Activated T-helper 1 cell treated with anti-CD3 and anti-CD28 coated beads, Interleukin-2, amount 50 U/mL, for 16 hours (primary cell): ENCODE measurements around the gene CAP2.
"Not testable (repeated sequence)": the region's sequence is repeated elsewhere in the genome, so short reads cannot be mapped to it uniquely, and the experiment has no call there.

Source experiments
- DNase-seq, 2 donors: peaks; one replicate each; pipeline ENCODE4 v3.0.0-alpha.2; 2020; ENCODE audit warnings: low read depth in 1 of 2, low spot score in 1 of 2

The CAP2 gene

DNA sequence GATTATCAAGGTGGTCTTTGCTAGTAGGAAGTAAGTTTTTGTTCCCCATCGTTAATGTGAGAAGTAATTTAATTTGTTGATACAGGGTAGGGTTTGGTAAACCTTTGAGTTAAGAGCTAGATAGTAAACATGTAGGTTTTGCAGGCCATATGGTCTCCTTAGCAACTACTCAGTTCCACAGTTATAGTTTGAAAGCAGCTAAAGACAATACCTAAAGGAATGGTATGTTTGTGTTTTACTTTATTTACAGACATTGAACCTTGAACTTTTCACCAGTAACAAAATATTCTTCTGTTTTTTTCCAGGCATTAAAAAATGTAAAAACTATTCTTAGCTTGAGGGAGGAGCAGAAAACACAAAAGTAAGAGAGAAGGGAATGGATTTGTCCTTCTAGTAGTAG, 1.7 kb downstream of the CAP2 start:
- DNase-seq: no peak

DNA sequence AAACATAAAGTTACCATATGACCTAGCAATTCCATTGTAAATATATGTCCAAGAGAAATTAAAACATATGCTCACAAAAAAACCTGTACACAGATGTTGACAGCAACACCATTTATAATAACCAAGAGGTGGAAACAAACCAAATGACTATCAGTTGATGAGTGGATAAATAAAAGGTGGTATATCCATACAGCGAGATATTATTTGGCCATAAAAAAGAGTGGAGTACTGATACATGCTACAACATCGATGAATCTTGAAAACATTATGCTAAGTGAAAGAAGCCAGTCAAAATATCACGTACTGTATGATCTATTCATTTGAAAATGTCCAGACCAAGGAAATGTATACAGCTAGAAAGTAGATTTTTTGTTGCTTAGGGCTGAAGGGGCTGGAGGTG, 2.9 kb downstream of the CAP2 start:
- no peak for DNase-seq

DNA sequence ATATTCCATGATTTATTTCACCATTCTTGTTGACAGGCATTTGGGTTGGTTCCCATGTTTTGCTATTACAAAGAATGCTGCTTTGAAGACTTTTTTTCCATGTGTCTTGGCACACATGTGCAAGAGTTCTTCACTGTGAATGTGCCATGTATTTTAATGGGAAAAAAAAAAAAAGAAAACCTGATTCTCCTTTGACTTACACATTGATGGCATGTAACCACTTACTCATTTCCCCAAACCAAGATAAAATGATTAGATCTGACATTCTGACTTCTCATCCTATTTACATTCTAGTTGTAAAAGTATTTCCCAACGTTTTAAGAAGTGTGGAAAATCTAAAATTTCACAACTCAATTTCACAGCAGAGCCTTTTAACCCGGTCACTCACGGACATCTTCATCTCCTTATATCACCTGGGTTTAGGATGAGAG, 4.4 kb downstream of the CAP2 start:
- no peak for DNase-seq

DNA sequence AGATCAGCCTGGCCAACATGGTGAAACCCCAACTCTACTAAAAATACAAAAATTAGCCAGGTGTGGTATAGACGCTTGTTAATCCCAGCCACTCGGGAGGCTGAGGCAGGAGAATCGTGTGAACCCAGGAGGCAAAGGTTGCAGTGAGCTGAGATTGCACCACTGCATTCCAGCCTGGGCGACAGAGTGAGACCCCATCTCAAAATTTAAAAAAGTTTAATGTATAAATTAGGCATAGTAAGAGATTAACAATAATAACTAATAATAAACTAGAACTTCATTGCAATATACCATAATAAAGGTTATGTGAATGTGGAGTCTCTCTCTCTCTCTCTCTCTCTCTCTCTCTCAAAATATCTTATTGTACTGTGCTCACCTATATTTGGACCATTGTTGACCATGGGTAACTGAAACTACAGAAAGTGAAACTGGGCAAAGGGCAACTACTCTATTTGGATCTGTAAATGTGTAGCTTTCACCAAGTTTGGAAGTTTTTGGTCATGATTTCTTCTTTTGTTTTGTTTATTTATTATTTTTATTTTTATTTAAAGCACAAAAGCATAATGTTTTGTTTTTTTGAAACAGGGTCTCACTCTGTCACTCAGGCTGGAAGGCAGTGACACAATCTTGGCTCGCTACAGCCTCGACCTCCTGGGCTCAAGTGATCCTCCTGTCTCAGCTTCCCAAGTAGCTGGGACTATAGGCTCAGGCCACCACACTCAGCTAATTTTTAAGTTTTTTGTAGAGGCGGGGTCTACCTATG, 12.0 kb downstream of the CAP2 start:
- not testable (repeated sequence) for DNase-seq

DNA sequence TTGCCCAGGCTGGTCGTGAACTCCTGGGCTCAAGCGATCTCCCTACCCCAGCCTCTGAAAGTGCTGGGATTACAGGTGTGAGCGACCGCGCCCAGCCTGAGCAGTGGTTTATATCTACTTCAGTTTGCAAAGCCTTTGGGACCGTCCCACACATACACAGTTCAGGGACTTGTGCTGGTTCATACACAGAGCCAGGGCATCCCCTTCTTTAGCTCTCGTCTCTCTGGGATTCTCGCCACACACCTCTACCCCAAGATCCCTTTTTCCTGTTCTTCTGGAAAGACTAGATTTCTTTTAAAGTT, 12.5 kb downstream of the CAP2 start:
- DNase-seq: no peak

DNA sequence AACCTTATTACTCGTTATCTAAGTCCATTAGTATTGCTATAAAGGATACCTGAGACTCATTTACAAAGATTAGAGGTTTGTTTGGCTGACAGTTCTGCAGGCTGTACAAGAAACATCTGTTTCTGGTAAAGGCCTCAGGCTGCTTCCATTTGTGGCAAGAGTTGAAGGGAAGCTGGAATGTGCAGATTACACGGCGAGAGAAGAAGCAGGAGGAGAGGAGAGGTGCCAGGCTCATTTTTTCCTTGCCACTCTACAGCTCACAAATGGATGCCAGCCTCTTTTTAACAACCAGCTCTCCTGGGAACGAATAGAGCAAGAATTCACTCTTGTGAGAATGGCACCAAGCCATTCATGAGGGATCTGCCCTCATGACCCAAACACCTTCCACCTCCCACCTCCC, 14.7 kb downstream of the CAP2 start:
- DNase-seq: no peak

DNA sequence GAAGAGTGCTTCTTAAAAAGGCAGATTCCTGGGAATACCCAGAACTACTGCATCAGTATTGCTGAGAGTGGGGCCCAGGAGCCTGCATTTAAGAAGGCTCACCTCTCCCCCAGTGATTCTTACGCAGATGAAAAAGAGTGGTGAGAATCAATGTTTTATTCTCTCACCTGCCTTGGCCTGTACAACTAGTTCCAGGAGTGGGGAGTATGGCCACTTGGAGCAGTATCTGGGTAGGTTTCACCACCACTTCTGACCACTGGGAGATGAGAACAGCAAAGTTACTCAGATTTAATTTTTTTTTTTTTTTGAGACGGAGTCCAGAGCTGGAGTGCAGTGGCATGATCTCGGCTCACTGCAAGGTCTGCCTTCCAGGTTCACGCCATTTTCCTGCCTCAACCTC, 16.9 kb downstream of the CAP2 start:
- no peak for DNase-seq

DNA sequence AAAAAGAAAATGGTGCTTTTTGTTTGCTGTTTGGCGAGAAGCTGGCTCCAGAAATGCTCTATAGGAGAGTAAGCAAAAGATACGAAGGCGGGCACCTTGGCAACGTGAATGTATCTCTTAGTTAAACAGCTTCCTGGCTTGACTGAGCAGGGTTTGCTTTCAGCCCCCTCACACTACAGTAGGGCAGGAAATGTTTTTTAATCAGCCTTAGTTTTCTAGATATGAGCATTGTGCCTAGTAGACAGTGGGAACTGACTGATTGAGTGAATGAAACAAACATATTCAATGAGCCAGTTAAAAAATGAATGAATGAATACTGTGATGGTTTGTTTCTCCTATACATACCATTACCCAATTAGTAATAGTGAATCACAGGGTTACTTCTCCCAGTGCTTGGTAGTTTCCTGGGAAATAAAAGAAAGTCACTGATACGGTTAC, 19.9 kb downstream of the CAP2 start:
- no peak for DNase-seq

DNA sequence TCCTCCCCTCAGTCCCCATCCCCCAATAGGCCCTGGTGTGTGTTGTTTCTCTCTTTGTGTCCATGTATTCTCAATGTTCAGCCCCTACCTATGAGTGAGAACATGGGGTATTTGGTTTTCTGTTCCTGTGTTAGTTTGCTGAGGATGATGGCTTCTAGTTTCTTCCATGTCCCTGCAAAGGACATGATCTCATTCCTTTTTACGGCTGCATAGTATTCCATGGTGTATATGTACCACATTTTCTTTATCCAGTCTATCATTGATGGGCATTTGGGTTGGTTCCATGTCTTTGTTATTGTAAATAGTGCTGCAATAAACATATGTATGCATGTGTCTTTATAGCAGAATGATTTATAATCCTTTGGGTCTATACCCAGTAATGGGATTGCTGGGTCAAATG, 21.0 kb downstream of the CAP2 start:
- DNase-seq: not testable (repeated sequence)

DNA sequence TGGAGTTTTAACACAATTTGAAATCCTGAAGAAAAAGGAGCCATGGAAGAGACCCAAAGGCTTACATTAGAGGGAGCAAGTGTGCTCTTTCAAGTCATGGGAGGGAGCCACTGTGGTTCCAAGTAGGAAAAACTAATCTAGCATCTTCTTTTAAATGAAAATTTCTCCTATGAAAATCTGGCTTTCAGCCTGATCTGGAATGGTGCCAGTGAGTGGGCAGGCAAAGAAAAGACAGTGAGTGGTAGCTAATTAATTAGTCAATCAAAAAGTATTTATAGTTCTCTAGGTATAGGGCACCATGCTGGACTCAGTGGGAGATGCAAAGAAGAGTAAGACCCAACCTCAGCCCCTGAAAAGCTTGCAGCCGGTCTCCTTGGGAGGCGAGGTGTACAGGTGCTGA, 21.9 kb downstream of the CAP2 start:
- DNase-seq: no peak

DNA sequence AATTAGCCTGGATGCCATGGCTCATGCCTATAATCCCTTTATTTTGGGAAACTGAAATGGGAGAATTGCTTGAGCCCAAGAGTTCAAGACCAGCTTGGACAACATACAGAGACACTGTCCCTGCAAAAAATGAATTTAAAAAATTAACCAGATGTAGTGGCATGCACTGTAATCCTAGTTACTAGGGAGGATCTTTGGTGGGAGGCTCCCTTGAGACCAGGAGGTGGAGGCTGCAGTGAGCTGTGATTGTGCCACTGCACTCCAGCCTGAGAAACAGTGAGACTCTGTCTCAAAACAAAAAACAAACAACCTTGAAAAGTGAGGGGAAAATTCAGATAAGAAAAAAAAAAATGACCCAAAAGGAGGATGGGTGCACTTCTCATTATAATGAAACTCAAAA, 23.4 kb downstream of the CAP2 start:
- DNase-seq: no peak

DNA sequence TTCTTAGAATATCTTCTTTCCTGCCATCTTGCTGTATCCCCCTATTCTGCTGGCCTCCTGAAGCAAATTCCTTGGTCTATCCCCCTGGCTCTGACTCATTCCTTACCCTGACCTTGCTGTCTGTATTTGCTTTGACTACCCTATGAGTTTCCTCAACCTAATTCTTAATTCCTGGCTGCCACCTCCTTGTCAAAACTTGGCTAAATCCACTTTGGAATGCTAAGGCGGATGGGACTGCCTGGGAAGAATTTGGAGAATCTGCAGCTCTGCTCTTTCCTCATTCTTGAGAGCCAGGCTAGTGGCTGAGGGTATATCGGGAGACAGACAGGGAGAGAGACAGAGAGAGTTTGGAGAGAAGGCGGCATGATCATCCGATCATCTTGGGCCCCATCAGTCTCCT, 24.4 kb downstream of the CAP2 start:
- no peak for DNase-seq

DNA sequence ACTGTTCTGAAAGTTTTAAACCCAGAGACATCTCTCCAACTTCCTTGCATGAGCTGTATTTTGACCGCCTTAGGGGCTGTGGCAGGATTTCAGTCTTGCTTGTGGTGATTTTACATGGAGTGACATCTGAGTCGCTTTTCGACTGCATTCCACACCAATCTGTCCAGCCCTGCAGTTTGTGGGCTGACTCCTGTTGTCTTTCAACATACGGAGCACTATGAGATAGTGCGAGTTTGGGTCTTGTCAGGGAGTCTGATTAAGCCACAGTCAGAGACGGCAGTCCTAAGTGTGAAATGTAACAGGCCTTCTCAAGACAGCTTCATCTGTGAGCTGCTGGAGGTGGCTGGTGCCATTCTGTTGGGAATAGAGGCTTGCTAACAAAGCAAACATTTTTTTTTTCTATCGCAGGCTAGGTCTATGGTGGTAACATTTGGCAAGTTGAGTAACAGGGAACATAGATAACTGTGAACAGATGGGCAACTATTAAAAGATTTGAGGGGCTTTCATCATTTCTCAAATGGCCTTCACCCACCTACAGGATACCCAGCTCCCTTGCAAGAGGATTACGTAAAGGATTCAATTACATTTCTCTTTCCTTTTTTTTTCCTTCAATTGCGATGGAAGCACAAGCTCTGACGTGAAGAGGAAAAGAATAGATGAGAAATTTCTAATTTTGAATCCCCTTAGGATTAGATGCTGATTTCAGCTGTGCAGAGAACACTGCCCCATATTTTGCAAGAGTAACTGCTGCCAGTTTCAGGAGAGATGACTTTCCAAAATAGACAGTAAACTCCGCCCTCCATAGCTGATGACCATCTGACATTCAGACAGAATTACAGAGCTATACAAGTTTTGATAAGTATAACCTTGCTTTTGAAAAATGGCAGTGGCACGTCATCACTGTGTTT, 25.1 kb downstream of the CAP2 start:
- DNase-seq: no peak

DNA sequence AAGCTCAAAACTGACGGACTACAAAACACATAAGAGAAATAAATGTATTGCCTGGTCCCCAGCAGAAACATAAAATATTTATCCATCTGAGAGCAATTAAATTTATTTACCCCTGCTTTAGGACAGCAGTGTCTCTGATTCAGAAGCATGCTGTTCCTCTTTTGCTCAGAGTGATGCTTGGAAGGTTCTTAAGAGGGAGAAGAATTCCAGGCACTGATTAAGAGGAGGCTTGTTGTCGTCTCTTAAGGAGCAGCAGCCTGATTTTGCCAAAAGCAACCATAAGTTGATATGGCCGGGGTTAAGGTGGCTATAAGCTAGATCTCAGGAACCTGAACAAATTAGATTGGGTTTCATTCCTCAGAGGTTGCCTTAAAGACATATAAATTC, 25.8 kb downstream of the CAP2 start:
- no peak for DNase-seq

DNA sequence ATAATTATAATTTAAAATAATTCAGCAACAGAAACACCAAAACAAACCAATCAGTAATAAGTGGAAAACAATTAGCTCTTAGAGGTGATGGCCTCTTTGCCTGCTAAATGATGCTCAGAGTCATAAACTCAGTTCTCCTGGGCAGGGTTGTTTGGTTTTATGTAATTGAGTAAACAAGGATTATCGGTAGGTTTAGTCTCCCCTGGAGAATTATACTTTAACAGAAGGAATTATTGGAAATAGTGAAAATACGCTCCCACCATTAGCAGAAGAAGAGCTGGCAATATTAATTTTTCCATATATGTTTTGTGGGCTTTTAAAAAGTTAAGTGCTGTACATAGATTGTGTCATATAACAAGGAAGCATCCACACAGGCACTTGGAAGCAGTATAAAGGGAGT, 27.0 kb downstream of the CAP2 start:
- no peak for DNase-seq

DNA sequence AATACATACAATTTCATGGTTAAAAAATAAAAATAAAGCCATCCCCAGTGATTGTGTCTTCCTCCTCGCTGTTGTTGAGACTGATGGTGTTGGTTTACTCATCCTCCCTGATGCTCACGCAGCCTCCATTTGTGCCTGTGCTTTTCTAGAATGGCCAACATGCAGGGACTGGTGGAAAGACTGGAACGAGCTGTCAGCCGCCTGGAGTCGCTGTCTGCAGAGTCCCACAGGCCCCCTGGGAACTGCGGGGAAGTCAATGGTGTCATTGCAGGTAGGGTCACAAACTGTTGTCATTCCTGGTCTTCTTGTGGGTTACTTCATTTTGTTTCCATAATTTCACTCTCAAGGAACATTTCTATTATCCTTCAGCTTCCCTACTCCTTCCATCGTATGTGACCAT, 28.0 kb downstream of the CAP2 start:
- no peak for DNase-seq

DNA sequence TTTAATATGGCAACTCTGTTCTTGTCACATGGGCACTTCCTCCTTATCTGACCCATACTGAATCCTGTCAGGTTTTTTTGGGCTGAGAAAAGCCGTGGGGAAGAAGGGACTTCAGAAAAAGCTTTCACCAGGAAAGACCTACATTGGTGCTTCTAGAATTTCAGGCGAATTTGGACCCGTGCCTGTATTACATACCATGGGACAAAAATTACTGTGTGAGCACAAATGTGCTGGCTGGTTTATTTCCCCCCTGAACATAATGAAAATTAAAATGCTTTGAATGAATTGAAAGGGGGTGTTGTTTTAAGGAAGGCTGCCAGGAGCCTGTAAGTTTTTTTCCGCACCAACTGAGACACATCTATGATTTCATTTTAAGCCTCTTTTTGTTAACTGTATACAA, 29.6 kb downstream of the CAP2 start:
- no peak for DNase-seq

DNA sequence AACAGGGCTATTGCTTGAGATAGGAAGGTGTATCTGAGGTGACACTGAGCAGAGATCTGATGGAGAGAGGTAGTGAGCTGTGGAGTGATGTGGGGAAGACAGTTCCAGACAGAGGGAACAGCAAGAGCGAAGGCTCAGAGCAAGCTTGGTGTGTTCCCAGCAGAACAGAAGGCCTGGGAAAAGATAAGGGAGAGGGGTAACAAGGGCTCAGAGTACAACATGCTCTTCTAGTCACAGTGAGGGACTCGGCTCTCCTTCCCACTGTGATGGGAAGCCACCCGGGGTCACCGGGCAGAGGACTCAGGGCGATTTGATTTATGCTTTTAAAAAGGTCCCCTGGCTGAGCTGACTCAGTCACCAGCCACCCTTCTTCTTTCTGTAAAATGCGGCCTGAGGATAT, 33.7 kb downstream of the CAP2 start:
- DNase-seq: no peak

DNA sequence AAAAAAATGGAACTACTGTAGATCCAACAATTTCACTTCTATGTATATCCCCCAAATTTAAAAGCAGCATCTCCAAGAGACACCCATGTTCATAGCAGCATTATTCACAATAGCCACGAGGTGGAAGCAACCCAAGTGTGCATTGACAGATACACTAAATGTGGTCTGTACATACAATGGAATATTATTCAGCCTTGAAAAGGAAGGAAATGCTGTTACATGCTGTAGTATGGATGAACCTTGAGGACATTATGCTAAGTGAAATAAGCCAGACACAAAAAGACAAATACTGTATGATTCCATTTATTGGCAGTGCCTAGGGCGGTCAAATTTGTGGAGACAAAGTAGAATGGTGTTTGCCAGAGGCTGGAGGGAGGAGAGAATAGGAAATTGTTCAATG, 34.2 kb downstream of the CAP2 start:
- DNase-seq: no peak

DNA sequence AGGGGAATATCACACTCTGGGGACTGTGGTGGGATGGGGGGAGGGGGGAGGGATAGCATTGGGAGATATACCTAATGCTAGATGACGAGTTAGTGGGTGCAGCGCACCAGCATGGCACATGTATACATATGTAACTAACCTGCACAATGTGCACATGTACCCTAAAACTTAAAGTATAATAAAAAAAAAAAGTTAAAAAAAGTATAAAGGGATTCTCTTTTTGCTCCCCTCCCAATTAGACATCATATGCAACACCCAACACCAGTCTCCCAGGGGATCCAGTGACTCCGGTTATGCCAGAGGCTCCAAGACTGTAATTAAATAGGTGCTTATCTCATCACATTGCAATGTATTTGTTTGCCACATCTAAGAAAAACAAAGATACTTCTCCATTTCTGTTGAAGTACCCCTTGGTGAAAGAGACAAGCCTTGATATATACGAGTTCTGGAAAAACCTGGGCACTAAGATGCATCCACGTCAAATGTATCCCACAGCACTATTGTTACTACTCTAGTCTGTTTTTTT, 35.3 kb downstream of the CAP2 start:
- not testable (repeated sequence) for DNase-seq

DNA sequence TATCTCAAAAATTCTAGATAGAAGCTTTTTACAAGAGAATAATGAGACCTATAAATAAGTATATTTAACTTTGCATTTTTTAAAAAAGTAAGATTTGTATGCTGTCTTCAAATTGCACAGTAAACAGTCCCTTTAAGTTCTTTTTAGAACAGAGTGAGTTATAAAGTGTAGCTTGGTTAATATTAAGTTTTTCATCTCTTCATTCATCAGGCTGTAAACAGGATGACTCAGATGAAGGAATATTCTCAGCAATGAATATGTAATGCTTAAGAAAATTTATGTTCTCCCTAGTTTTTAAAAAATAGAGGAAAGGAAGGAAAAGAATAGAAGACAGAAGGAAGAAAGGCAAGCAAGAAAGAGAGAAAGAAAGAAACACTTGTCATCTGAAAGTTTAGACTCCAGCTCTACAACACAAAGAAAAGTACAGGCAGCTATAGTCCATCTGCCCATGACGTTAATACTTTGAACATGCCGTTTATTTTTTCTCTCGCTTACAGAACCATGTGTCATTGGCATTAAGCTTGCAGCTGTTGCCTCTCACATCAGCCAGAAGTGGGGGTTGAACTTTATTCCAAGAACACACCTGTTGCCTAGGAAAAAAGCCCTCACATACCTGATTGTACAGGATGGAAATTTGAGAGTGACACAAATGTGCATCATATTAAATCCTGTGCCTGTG, 36.1 kb downstream of the CAP2 start:
- DNase-seq: no peak

DNA sequence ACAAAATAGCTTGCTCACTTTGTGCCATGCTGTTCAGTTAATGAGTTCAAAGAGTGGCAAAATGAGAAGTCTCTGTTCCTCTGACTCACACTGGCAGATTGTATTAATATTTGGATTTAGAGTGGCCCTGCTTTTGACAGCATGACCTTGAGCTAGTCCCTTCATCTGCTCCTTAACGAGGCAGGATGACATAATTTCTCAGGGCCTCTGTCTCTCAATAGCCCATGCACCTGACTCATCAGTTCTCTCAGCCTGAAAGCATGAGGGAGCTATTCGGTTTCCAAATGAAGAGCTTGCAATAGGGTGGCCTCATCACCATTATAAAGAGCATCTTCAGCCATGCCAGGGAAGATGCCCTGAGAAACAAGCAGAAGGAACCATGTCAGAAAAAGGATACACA, 38.2 kb downstream of the CAP2 start:
- no peak for DNase-seq
